OCI-LY7 (cell line): ENCODE data around the gene LDHB. TPM values are rescaled to one million over a fixed set of nuclear protein-coding genes. Genes with fewer than 3 reads are reported as not detected.

Experiments
- BruUV-seq: library from RNA; stranded (reverse); fragments of 400-500 nt; replicated peaks from 2 replicates; lab custom pipeline; 2021; lab: Mats Ljungman, UMichigan
- CTCF ChIA-PET: fragments of 300-600 bp; sonication (Branson Sonifier 250); formaldehyde crosslinking; loops from one replicate; lab custom pipeline; 2022; ENCODE audit warnings: antibody characterized with exemption; ENCODE audit not compliant: unreplicated experiment; lab: Charles Lee
- POLR2A ChIA-PET: fragments of 300-600 bp; sonication (Branson Sonifier 250); formaldehyde crosslinking; loops from one replicate; lab custom pipeline; 2022; ENCODE audit warnings: antibody characterized with exemption; lab: Charles Lee
- DNase-seq: peaks from one replicate; pipeline ENCODE4 v3.0.0-alpha.2; 2015; ENCODE audit warnings: low spot score
- H2AFZ ChIP-seq: fragments of 200-600 bp; sonication (generic), shearing (Covaris generic); 2 replicates; pipeline ENCODE4 v1.6.1; 2014; ENCODE audit warnings: mild to moderate bottlenecking, antibody characterized with exemption, low read length, moderate library complexity
- H3K27ac ChIP-seq: fragments of 200-600 bp; sonication (generic); 2 replicates; pipeline ENCODE4 v1.5.1; 2014; ENCODE audit warnings: mixed run types, low read depth, mild to moderate bottlenecking, moderate library complexity, low read length, inconsistent platforms; ENCODE audit not compliant: poor library complexity, severe bottlenecking
- H3K36me3 ChIP-seq: fragments of 200-600 bp; sonication (generic); 2 replicates; pipeline ENCODE4 v1.6.1; 2014; ENCODE audit warnings: mild to moderate bottlenecking, antibody characterized with exemption, low read length, moderate library complexity, mixed read lengths; ENCODE audit not compliant: insufficient read depth
- H3K4me1 ChIP-seq: fragments of 200-600 bp; sonication (generic); 2 replicates; pipeline ENCODE4 v1.5.1; 2014; ENCODE audit warnings: mild to moderate bottlenecking, low read length; ENCODE audit not compliant: insufficient read depth, poor library complexity, severe bottlenecking
- H3K4me2 ChIP-seq: fragments of 200-600 bp; sonication (generic); 2 replicates; pipeline ENCODE4 v1.6.1; 2014; ENCODE audit warnings: mild to moderate bottlenecking, low read length
- H3K4me3 ChIP-seq: fragments of 200-600 bp; sonication (generic); 2 replicates; pipeline ENCODE4 v1.5.1; 2014; ENCODE audit warnings: mild to moderate bottlenecking, low read depth, low read length; ENCODE audit not compliant: poor library complexity, severe bottlenecking
- H3K79me2 ChIP-seq: fragments of 200-600 bp; sonication (generic); 2 replicates; pipeline ENCODE4 v1.6.1; 2016; ENCODE audit warnings: low read depth, mild to moderate bottlenecking, low read length, moderate library complexity, mixed read lengths; ENCODE audit not compliant: insufficient read depth
- H3K9me2 ChIP-seq: fragments of 200-600 bp; sonication (generic); 2 replicates; pipeline ENCODE4 v1.6.1; 2016; ENCODE audit warnings: mild to moderate bottlenecking, low read length, mixed read lengths; ENCODE audit not compliant: insufficient read depth
- H3K9me3 ChIP-seq: fragments of 200-600 bp; sonication (generic); 2 replicates; pipeline ENCODE4 v1.6.1; 2014; ENCODE audit warnings: mild to moderate bottlenecking, mixed run types, low read length, mixed read lengths
- H4K20me1 ChIP-seq: fragments of 200-600 bp; sonication (generic); 2 replicates; pipeline ENCODE4 v1.6.1; 2014; ENCODE audit warnings: mild to moderate bottlenecking, antibody characterized with exemption, low read length, moderate library complexity, mixed read lengths; ENCODE audit not compliant: insufficient read depth
- CTCF ChIP-seq: fragments of 200-600 bp; sonication (generic); conservative IDR thresholded peaks from 2 replicates; pipeline ENCODE4 v1.5.1; 2014; ENCODE audit warnings: mild to moderate bottlenecking, antibody characterized with exemption, low read length, moderate library complexity, mixed read lengths
- EZH2phosphoT487 ChIP-seq: fragments of 200-600 bp; sonication (generic); IDR thresholded peaks from 2 replicates; pipeline ENCODE4 v1.6.1; 2018; ENCODE audit warnings: low read depth, borderline replicate concordance, mild to moderate bottlenecking, mixed run types, antibody characterized with exemption, low read length, moderate library complexity, mixed read lengths
- intact Hi-C: fragments of 100-400 bp; cut with micrococcal nuclease; formaldehyde crosslinking; loops from one replicate; pipeline ENCODE4 v1.10.0; 2022; ENCODE audit not compliant: unreplicated experiment
- total RNA-seq, 2 experiments: library from RNA; depleted of rRNA in 1 of 2; stranded (reverse); fragments of >200 nt in 1 of 2; shearing (Covaris generic) in 1 of 2; gene quantifications; 2 replicates each; pipeline ENCODE4 v1.2.3, GENCODE V29; 2014 to 2022

Gene LDHB
- total RNA-seq, 2 experiments from 2014 or later = 551 to 999 TPM

- BruUV-seq = no TSS peak
- Histone ChIP-seq H3K9me3 (no peaks in the 10 kb centered on the region), H3K4me2 (no peak overlapping the region), H2AFZ (no peak overlapping the region), H3K4me3 (no peak overlapping the region), H3K27ac (no peak overlapping the region), H3K36me3 (no peaks in the 10 kb centered on the region), H4K20me1 (no peaks in the 10 kb centered on the region), H3K4me1 (no peaks in the 10 kb centered on the region), H3K9me2 (no peaks in the 10 kb centered on the region), H3K79me2 (no peaks in the 10 kb centered on the region)
- no peak for DNase-seq
- intact Hi-C loops = no loop called here
- POLR2A ChIA-PET = no interaction called here
- TF ChIP-seq CTCF = no peak
- no peak for TF ChIP-seq EZH2phosphoT487
- CTCF ChIA-PET = no interaction called here
Observed at GRCh38 chr12:21608196-21608595, 49.4 kb downstream of the LDHB start.

DNA sequence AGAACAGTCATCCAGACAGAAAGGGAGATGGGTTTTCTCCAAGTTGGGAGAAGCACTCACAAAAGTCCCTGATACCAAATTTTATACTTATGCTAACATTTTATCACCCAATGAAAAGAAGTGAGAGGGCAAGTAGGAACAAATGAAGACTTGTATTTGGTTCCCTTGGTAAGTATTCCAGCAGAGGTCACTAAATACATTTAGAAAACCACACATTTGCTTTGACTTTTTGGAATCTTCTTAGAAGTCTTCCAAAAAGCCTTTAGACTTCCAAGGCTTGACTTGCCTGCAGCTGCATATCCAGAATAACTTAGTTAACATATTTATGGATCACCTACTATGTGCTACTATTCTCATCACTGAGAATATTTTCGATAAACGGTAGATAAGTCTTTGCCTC lies 49.9 kb downstream of the LDHB start:
- Histone ChIP-seq H3K4me2 (no peak overlapping the region), H3K4me1 (no peaks in the 10 kb centered on the region), H3K9me3 (no peaks in the 10 kb centered on the region), H3K79me2 (no peaks in the 10 kb centered on the region), H3K27ac (no peak overlapping the region), H2AFZ (no peak overlapping the region), H3K4me3 (no peak overlapping the region), H4K20me1 (no peaks in the 10 kb centered on the region), H3K36me3 (no peaks in the 10 kb centered on the region), H3K9me2 (no peaks in the 10 kb centered on the region)
- TF ChIP-seq CTCF (peak; percentile 66), EZH2phosphoT487 (no peak)
- CTCF ChIA-PET = no interaction called here
- POLR2A ChIA-PET = no interaction called here
- peak; percentile 14 for DNase-seq
- no TSS peak for BruUV-seq
- intact Hi-C loops = loop anchor here (1.0 kb wide), 1 partner anchor 73 kb away; no protein-coding TSS in a partner anchor

DNA sequence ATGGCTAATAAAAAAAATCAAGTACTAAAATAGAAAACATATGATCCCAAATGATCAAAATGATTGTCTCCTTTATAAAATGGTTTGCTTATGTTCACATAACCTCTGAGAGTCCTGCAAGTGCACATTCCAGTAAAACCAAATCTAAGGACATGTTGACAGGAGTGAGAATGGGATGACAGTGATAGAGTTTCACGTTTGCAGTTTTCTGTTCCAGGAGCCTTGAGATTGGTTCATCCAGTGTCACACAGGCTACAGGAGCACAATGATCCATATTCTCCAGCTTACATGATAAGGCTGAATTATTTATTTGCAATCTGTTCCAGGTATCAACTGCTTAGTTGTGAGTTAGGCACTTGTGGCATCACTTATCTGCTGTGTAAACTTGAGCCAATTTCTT lies 51.5 kb downstream of the LDHB start:
- no peak for TF ChIP-seq EZH2phosphoT487
- no peak for TF ChIP-seq CTCF
- intact Hi-C loops = no loop called here
- Histone ChIP-seq H3K9me2 (no peaks in the 10 kb centered on the region), H3K27ac (no peak overlapping the region), H2AFZ (no peak overlapping the region), H4K20me1 (no peaks in the 10 kb centered on the region), H3K79me2 (no peaks in the 10 kb centered on the region), H3K4me1 (no peaks in the 10 kb centered on the region), H3K4me3 (no peak overlapping the region), H3K9me3 (no peaks in the 10 kb centered on the region), H3K4me2 (no peak overlapping the region), H3K36me3 (no peaks in the 10 kb centered on the region)
- ChIA-PET POLR2A (no interaction called here), CTCF (no interaction called here)
- no peak for DNase-seq
- no TSS peak for BruUV-seq
